HK-2 (cell line): ENCODE measurements around the gene PRUNE1.

ENCODE experiments used
- DNase-seq: peaks from one replicate; pipeline ENCODE4 v3.0.0-alpha.2; 2018; ENCODE audit not compliant: unreplicated experiment

Gene PRUNE1

GRCh38 chr1:150976879-150977694, 31.2 kb upstream of the PRUNE1 start:
- peak; percentile 88 for DNase-seq

- peak; percentile 85 for DNase-seq
These were observed 28.9 kb upstream of the PRUNE1 start for GRCh38 chr1:150979092-150980056.

GRCh38 chr1:150981177-150981804, 27.0 kb upstream of the PRUNE1 start:
- no peak for DNase-seq

GRCh38 chr1:150981805-150982712, 26.2 kb upstream of the PRUNE1 start, which contains the start of gene ANXA9:
ANXA9 (plus strand) TSS chr1:150982292; CDS start chr1:150983106, 814 bp downstream.
- DNase-seq = no peak

- DNase-seq = no peak
These were observed 22.9 kb upstream of the PRUNE1 start for GRCh38 chr1:150985179-150985825.

GRCh38 chr1:150987924-150988323, 20.3 kb upstream of the PRUNE1 start:
- DNase-seq = no peak

- no peak for DNase-seq
These were observed 15.6 kb upstream of the PRUNE1 start for GRCh38 chr1:150992626-150993025.

GRCh38 chr1:150994248-150994647, 14.0 kb upstream of the PRUNE1 start:
- no peak for DNase-seq

- DNase-seq = no peak
These were observed 12.8 kb upstream of the PRUNE1 start for GRCh38 chr1:150995460-150995859.

- no peak for DNase-seq
These were observed 12.4 kb upstream of the PRUNE1 start for GRCh38 chr1:150995896-150996295.

GRCh38 chr1:150997126-150997872, 10.9 kb upstream of the PRUNE1 start:
- DNase-seq = no peak

GRCh38 chr1:150997949-150998348, 10.3 kb upstream of the PRUNE1 start:
- no peak for DNase-seq

- peak; percentile 65 for DNase-seq
These were observed 9.1 kb upstream of the PRUNE1 start for GRCh38 chr1:150999051-150999674.

GRCh38 chr1:150999926-151000325, 8.3 kb upstream of the PRUNE1 start:
- DNase-seq = no peak

GRCh38 chr1:151000408-151000807, 7.8 kb upstream of the PRUNE1 start:
- DNase-seq = no peak

GRCh38 chr1:151001602-151002001, 6.6 kb upstream of the PRUNE1 start:
- DNase-seq = no peak

GRCh38 chr1:151002051-151002450, 6.2 kb upstream of the PRUNE1 start:
- no peak for DNase-seq

GRCh38 chr1:151002611-151003010, 5.6 kb upstream of the PRUNE1 start:
- no peak for DNase-seq

GRCh38 chr1:151003180-151003579, 5.1 kb upstream of the PRUNE1 start:
- DNase-seq = no peak
